Measurements from ENCODE around the gene SHFL.

Gene SHFL

DNA sequence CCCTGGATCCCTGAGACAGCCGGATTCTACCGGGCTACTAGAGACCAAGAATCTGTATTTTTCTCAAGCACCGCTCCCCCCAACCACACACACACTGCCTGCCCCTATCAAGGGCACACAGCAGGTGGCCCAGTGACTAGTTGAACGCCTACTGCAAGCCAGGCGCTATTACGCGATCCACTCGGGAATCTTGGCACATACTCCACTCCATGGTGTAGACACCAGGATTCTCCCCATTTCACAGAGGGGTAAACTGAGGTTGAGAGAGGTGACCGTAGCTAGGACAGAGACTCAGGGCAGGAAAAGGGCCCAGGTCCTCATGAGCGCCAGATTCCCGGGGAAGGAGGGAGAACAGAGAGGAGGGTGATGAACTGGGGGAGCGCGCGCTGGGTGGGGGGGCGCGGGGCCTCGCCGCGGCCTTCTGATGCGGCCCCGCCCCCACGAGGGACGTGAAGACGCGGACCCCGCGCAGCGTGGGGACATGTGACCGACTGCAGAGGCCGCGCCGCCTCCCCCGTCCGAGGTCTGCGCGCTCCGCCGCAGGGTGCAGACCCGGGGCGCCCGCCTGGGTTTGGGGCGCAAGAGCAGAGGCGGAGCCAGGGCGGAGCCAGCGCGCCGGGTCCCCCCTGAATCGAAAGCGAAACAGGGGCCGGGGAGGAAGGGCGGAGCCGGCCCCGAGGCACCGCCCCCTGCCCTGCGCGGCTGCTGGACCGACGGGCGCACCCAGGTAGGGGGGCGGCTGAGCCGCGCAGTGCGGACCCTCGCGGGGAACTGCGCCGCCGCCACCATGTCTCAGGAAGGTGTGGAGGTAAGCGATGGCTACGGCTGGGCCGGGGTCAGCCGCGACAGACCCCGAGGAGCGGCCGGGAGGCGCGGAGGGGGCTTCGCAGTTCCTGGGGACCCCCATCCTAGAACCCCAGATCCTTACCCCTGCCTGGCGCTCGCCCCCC, at the start of gene SHFL:
Gene SHFL (plus strand): TSS at position 677 of the 950 bp plus-strand sequence. CDS start 111 bp downstream, at position 788.
- peak; percentile 64 to 73 for DNase-seq (ENCODE audit: low read depth in 2 of 2)

DNA sequence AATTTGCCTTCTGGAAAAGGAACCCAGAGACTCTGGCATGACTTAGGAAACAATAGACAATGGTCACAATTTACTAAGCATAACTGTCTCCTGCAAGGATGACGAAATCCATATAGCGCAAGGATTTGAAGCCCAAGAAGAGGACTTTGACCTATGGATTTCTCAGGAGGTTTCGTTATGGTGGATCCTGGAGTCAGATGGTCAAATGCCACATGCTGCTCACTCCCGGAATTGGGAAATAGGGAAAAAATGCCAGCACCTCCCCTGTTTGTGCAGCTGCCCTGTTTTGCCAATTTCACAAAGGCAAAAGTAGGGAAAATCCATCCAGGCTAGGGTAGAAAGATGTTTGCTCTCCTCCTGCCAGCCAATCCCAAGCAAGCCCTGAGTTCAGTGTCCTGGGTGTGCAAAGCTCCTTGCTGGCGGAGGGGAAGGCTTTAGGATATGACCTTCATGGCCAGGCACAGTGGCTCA, 49.5 kb upstream of the SHFL start:
- no peak for DNase-seq (ENCODE audit: low read depth in 2 of 2)

DNA sequence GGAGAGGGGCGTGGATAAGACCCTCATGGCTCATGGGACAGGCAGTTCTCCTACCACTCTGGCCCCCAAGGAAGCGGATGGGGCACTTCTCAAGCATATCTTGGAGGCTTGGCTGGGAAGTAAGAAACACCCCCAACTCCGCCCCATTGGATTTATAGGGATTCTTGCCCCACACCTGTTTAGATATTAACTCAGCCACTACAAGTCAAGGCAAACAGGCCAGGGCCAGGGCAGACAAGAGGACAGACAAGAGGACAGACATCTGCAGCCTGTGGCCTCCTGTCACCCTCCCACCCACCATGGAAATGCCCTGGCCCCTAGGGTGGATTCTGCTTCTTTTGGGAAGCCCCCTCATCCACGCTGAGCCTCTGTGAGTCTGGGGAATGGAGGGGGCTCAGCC, 48.8 kb upstream of the SHFL start:
- DNase-seq (ENCODE audit: low read depth in 2 of 2): no peak

DNA sequence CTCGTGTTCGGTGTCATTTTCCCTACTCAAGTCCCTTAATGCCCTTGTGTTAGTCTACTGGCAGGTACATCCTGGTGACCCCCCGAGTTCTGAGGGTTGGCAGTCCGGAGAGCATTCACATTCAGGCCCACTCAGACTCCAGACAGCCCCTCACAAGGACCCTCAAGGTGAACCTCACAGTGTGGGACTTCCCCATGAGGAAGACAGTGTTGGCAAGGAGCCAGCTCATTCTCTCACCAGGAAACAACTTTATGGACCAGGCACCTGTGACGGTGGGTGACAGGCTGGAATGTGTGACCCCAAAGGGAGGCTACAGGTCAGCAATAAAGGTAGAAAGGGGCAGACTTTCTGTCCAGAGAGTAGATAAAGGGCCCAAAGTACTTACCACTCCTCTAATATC, 48.3 kb upstream of the SHFL start:
- DNase-seq (ENCODE audit: low read depth in 2 of 2): no peak

DNA sequence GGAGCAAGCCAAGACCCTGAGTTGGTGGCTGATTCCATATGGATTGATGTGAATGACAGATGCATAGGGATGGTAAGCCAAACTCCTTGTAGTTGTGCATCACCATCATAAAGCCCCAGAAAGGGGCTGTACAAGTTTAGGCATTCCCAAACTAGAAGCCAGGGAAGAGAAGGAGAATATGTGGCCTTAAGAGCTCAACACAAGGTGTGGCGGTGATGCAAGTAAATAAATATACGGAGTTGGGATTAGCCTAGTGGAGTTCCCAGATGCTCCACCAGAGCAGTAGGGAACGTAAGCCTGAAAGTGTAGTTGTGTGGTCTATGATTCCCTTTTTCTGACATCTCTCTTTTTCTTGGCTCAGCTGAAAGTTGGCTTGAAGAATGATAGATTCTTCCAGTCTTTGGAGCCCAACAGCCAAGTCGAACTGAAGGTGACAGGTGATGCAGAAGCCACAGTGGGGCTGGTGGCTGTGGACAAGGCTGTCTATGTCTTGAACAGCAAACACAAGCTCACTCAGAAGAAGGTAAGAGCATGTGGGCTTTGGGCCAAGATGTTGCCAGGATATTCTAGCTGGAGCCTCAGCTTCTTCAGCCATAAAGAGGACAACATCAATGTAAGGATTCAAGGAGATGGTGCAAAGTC, 42.7 kb upstream of the SHFL start:
- no peak for DNase-seq (ENCODE audit: low read depth in 2 of 2)

DNA sequence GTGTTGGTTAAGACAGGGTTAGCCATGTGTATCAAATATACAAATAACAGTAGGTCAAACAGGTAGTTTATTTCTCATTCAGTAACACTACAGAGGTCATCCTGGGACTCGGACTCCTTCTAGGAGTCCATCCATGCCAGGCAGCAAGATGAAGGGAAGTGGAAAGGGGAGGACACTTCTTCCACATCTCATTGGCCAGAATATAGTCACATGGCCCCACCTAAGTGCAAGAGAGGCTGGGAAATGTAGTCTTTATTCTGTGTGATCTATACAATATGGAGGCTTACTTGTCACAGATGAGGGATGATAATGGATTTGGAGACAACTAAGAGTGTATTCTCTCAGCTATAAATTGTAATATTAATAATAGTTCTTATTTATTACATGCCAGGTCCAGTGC, 41.7 kb upstream of the SHFL start:
- DNase-seq (ENCODE audit: low read depth in 2 of 2): no peak

DNA sequence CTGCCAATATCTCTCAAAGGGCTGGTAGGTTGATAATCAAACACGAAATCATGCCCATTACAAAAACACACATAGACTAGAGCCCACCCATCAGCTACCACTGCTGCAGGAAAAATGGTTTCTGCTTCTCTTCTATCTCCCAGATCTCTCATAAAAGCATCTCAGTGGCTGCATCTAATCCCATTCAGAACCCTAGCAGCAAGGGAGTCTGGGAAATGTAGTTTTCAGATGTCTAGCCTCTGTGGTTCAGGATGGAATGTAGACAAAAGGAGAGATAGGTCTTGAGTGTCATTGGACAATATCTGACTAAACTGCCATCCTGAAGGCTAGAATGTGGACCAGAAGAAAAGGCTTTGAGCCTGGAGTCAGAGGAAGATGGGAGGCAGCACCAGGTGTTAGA, 40.7 kb upstream of the SHFL start:
- DNase-seq (ENCODE audit: low read depth in 2 of 2): no peak

DNA sequence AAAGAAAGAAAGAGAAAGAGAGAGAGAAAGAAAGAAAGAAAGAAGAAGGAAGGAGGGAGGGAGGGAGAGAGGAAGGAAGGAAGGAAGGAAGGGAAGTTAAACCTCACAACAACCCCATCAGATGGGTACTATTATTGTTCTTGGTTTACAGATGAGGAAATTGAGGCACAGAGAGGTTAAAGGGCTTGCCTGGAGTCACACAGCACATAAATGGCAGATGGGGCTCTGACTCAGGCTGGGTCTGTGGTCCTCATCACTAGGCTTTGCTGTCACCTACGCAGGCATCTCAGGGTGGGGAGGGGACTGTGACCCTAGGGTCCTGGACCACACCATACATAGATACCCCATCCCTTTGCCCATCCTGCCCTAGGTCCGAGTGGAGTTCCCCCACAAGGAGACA, 36.5 kb upstream of the SHFL start:
- no peak for DNase-seq (ENCODE audit: low read depth in 2 of 2)

DNA sequence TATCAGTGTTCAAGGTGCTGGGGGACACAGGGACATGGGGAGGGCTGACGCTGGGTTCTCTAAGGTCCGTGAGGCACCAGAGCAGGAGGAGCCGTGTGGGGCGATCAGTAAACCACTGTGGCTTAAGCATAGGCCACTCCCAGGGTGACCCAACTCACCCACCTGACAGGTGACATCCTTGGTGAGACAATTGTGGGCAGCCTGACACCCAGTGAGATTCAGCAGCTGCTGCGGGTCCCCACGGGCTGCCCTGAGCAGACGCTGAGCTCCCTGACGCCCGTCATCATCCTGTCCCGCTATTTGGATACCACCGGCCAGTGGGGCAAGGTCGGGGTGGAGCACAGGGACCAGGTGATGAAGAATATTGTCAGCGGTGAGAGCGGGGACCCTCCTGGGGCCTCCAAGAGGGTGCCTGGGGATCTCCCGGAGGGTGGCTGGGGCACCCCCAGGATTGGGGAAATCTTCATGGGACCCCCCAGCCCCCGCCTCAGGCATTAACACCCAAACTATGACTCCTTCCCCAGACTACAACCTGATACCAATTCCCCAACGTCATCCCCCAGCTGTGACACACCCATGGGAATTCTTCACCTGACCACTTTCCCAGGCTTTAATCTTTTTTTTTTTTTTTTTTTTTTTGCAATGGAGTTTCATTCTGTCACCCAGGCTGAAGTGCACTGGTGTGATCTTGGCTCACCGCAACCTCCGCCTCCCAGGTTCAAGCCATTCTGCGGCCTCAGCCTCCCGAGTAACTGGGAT, 33.3 kb upstream of the SHFL start:
- no peak for DNase-seq (ENCODE audit: low read depth in 2 of 2)

DNA sequence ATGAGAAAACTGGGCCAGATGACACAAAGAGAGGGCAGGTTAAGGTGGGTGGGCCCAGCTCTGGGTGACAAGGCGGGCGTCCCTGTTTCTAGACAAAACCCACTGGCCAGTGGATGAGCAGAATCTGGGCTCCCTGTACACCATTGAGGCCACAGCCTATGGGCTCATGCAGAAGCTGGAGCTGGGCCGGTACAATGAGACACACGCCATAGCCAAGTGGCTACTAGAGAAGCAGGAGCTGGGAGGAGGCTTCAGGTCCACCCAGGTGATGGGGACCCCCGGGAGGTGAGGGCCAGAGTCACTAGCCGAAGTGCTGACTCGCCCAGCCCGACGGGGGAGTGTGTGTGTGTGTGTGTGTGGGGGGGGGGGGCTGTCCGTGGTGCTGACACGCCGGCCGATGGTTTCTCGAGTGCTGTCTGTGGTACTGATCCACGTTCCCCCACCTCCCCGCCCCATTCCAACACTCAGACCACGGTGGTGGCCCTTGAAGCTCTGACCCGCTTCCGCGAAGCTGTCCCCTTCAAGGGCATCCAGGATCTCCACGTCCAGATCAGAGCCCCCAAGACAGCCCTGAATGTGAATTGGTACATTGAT, 24.3 kb upstream of the SHFL start:
- DNase-seq (ENCODE audit: low read depth in 2 of 2): no peak

DNA sequence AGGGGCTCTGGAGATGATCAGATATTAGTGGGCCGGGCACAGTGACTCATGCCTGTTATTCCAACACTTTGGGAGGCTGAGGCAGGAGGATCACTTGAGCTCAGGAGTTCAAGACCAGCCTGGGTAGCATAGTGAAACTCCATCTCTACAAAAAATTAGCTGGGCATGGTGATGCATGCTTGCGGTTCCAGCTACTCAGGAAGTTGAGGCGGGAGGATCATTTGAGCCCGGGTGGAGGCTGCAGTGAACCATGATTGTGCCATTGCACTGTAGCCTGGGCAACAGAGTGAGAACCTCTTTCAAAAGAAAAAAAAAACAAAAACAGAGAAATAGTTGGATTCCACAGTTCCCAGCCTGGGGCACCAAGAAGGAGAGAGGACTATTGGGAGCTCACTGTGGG, 17.9 kb upstream of the SHFL start:
- no peak for DNase-seq (ENCODE audit: low read depth in 2 of 2)

DNA sequence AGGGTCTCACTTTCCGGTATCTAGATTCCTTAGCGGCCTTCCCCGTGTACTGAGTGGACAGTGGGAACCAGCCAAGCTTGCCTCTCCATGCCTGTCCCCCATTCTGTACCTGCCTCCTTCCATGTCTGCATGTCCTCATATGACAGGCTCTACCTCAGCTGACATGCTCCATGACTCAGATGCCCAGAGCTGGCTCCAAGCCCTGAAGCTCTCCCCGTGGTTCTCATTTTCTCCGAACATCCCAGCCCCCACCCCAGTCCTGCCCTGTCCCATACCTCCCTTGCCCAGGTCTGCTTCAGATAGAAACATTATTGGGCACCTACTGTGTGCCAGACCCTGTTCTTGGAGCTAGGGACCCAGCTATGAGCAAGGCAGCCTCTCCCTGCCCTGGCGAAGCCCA, 17.1 kb upstream of the SHFL start:
- DNase-seq (ENCODE audit: low read depth in 2 of 2): no peak

DNA sequence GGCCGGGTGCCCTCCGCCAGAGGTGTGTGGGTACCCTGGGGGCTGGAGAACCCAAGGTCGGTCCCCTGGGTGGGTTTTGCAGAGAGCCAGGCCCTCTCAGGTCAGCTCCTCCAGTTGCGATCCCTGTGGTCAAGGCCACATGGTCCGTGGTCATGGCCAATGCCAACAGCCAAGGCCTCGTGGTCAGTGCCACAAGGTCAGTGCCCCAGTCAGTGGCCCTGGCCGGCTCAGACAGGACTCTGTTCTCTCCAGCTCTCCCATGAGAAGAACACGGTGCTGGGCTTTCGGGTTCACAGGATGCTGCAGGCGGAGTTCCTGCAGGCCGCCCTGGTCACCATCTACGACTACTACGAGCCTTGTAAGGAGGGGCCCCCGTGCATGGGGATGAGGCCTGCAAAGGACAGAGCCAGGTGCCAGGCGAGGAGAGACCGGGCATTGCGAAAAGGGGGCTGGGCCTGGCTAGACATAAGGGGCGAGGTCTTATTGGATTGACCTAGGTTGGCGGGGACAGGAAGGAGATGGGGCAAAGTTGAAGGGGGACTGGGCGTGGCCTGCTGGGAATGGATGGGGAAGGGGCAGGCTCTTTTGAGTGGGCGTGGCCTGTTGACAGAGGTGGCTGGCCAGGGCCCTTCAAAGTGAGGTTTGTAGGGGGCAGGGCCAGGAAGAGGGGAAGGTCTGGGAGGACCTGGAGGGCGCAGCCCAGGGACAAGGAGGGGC, 15.2 kb upstream of the SHFL start:
- no peak for DNase-seq (ENCODE audit: low read depth in 2 of 2)

DNA sequence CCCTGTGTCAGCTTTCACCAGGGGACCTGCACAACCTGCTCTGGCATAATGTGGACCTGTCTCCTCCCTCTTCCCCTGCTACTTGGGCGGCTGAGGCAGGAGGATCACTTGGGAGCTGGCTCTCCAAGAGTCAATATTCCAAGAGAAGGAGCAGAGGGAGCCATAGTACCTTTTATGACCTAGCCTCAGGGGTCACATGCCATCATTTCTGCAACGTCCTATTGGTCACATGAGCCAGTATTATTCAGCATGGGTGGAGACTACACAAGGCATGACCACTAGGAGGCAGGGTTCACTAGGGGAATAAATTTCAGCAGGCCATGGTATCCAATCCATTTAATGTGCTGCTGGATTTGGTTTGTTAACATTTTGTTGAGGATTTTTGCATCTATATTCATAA, 12.0 kb upstream of the SHFL start:
- DNase-seq (ENCODE audit: low read depth in 2 of 2): no peak

DNA sequence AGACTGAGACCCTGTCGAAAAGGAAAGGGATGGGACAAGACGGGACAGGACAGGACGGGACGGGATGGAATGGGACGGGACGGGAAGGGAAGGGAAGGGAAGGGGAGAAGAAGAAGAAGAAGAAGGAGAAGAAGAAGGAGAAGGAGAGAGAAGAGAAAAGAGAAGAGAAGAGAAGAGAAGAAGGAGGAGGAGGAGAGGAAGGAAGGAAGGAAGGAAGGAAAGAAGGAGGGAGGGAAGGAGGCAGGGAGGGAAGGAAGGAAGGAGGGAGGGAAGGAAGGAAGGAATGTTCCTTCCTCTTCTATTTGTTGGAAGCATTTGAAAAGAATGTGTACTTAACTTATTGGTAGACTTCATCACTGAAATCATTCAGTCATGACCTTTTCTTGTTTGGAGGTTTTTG, 9.6 kb upstream of the SHFL start:
- DNase-seq (ENCODE audit: low read depth in 2 of 2): no peak

DNA sequence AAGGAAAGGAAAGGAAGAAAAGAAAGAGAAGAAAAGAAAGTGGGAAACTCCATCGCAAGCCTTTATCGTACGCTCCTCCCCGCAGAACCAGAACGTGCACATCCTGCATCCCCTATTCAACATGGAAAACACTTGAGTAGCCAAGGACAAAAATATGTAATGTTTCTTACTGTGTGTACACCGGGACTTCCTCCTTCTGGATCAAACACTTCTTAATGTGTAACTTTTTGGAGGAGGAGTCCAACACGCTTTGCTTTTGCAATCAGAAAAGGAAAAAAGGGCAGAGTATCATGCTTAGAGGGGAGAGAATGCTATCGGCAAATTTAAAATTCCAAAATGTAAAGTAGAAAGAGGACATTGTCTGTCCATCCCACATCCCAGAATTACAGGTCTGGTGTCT, 7.8 kb upstream of the SHFL start:
- DNase-seq (ENCODE audit: low read depth in 2 of 2): no peak

DNA sequence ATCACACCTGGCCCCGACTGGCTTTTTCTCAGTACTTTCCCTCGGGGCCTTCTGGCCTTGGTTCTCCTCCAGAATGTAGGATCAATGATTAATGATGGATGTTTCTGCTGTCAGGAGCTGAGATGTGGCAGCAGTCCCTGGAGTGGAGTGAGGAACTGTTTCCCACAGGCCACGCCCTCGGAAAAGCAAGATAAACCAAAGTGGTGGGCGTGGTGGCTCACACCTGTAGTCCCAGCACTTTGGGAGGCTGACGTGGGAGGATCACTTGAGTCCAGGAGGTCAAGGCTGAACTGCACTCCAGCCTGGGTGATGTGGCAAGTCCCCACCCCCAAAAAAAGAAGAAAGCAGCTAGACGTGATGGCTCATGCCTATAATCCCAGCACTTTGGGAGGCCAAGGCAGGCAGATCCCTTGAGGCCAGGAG, 7.1 kb upstream of the SHFL start:
- DNase-seq (ENCODE audit: low read depth in 2 of 2): no peak

DNA sequence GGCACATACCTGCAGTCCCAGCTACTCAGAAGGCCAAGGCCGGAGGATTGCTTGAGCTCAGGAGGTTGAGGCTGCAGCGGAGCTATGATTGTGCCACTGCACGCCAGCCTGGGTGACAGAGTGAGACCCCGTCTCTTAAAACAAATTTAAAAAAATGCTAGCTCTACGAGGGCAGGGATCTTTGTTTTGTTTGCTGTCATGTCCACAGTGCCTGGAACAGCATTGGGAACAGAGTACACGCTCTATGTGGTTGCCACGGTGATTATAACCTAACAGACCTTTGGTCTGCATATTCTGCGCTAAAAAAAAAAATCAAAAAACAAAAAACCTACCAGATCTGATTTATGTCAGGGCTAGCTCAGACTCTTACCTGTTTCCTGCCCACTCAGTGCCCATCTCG, 2.2 kb upstream of the SHFL start:
- DNase-seq (ENCODE audit: low read depth in 2 of 2): no peak

DNA sequence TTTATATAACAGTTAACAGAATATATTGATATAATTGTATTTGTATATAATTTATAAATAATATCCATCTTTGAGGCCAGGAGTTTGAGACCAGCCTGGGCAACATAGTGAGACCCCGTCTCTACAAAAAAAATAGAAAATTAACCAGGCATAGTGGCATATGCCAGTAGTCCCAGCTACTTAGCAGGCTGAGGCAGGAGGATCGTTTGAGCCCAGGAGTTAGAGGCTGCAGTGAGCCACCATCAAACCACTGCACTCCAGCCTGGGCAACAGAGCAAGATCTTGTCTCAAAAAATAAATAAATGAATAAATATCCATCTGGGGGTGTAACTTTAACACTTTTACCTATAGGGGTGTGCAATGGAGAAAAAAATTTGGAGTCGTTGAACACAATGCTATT, 1.3 kb upstream of the SHFL start:
- no peak for DNase-seq (ENCODE audit: low read depth in 2 of 2)

DNA sequence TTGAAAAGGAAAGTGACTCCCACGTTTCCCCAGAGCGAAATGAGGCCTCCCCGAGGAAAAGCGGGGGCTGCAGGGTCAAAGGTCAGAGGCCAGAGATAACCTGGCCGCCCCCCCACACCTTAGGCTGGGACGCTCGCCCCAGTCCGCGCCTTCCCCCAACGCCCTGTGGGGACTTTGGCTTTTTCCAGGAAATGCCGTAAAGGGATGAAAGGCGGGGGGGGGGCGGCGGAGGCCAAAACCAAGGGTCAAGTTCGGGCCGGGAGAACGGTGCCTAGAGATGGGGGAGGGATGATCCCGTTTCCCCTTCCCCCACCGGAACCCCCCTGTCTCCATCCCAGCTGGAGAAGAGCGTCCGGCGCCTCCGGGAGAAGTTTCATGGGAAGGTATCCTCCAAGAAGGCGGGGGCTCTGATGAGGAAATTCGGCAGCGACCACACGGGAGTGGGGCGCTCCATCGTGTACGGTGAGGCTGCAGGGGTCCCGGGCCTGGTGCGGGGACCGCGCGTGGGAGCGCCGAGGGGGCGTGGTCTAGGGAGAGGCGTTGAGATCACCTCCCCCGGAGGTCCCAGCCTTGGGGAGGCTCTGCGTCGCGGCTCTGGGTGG, 575 bp downstream of the SHFL start:
- no peak for DNase-seq (ENCODE audit: low read depth in 2 of 2)
